IPS-18c (cell line): ENCODE measurements around the gene RXRB.
A peak's percentile ranks its signal among the peaks of the same experiment; 100 is the strongest.

Experiments used
- H3K4me3 ChIP-seq: 2 replicates; pipeline ENCODE4 v1.7.0; 2013; ENCODE audit warnings: low read depth, mild to moderate bottlenecking, low read length, moderate library complexity; ENCODE audit not compliant: insufficient read depth
- H3K9me3 ChIP-seq: one replicate; pipeline ENCODE4 v1.6.1; 2013; ENCODE audit warnings: mild to moderate bottlenecking, low read length, moderate library complexity; ENCODE audit not compliant: control insufficient read depth, insufficient read depth

Gene RXRB

GRCh38 chr6:33203443-33204164 is 3.1 kb upstream of the RXRB start:
- H3K4me3 ChIP-seq = no peak overlapping the region

GRCh38 chr6:33202799-33203198 is 2.3 kb upstream of the RXRB start:
- Histone ChIP-seq H3K4me3 (no peak overlapping the region), H3K9me3 (no peaks in the 10 kb centered on the region)

More at GRCh38 chr6:33203443-33204164, 3.1 kb upstream of the RXRB start:
- H3K9me3 ChIP-seq = no peaks in the 10 kb centered on the region

- peak overlapping the region; percentile 70 for H3K4me3 ChIP-seq
- no peaks in the 10 kb centered on the region for H3K9me3 ChIP-seq
Observed at GRCh38 chr6:33201935-33202334, 1.5 kb upstream of the RXRB start.

GRCh38 chr6:33201147-33201545 is 681 bp upstream of the RXRB start:
- Histone ChIP-seq H3K4me3 (peak overlapping the region; percentile 70), H3K9me3 (no peaks in the 10 kb centered on the region)

GRCh38 chr6:33199687-33200218 is 712 bp downstream of the RXRB start:
- Histone ChIP-seq H3K9me3 (no peaks in the 10 kb centered on the region), H3K4me3 (peak overlapping the region; percentile 70)

GRCh38 chr6:33198853-33199436 is 1.5 kb downstream of the RXRB start:
- Histone ChIP-seq H3K9me3 (no peaks in the 10 kb centered on the region), H3K4me3 (no peak overlapping the region; the same call in 1 of the 2 replicates)

GRCh38 chr6:33198159-33198852 is 2.2 kb downstream of the RXRB start:
- H3K9me3 ChIP-seq = no peaks in the 10 kb centered on the region
- H3K4me3 ChIP-seq = no peak overlapping the region

GRCh38 chr6:33197431-33198048 is 2.9 kb downstream of the RXRB start:
- H3K4me3 ChIP-seq = no peak overlapping the region
- no peaks in the 10 kb centered on the region for H3K9me3 ChIP-seq

GRCh38 chr6:33195304-33196165 is 4.9 kb downstream of the RXRB start:
- Histone ChIP-seq H3K9me3 (no peaks in the 10 kb centered on the region), H3K4me3 (no peak overlapping the region)

- H3K9me3 ChIP-seq = no peaks in the 10 kb centered on the region
Observed at GRCh38 chr6:33194431-33194979, 6.0 kb downstream of the RXRB start.

GRCh38 chr6:33193619-33194018 is 6.8 kb downstream of the RXRB start:
- Histone ChIP-seq H3K4me3 (peak overlapping the region; percentile 31), H3K9me3 (no peaks in the 10 kb centered on the region)

More at GRCh38 chr6:33194431-33194979, 6.0 kb downstream of the RXRB start:
- no peak overlapping the region for H3K4me3 ChIP-seq

- H3K9me3 ChIP-seq = no peaks in the 10 kb centered on the region
- H3K4me3 ChIP-seq = peak overlapping the region; percentile 62
Observed at GRCh38 chr6:33192671-33193602, 7.5 kb downstream of the RXRB start.

- H3K9me3 ChIP-seq = no peaks in the 10 kb centered on the region
- peak within 1 kb of the TSS; percentile 62 for H3K4me3 ChIP-seq
Observed at GRCh38 chr6:33192105-33192646, 8.3 kb downstream of the RXRB start, which contains the start of gene COL11A2. Gene COL11A2 (minus strand): TSS chr6:33192467. CDS start chr6:33192240, 227 bp downstream.

- no peaks in the 10 kb centered on the region for H3K9me3 ChIP-seq
- H3K4me3 ChIP-seq = no peak overlapping the region; the same call in 1 of the 2 replicates
Observed at GRCh38 chr6:33191383-33192104, 8.9 kb downstream of the RXRB start.
